ENCODE measurements around the gene DENND1C. TPM values are rescaled to one million over a fixed set of nuclear protein-coding genes. Genes with fewer than 3 reads are reported as not detected.

The DENND1C gene
- total RNA-seq, 1 donor from 2014 or later = not detected

GRCh38 chr19:6528544-6529121, 47.0 kb upstream of the DENND1C start:
- Mint-ChIP-seq H3K4me1 (ENCODE audit: unreplicated experiment) (peaks cover 22% of the 10 kb centered on the region), H3K27me3 (ENCODE audit: unreplicated experiment) (peaks cover 12% of the 10 kb centered on the region)

GRCh38 chr19:6527893-6528543, 46.4 kb upstream of the DENND1C start:
- Mint-ChIP-seq H3K9me3 (ENCODE audit: unreplicated experiment) (no peaks in the 10 kb centered on the region), H3K36me3 (ENCODE audit: unreplicated experiment) (no peaks in the 10 kb centered on the region), H3K4me1 (ENCODE audit: unreplicated experiment) (peaks cover 22% of the 10 kb centered on the region), H3K27ac (ENCODE audit: unreplicated experiment) (no peak overlapping the region), H3K4me3 (ENCODE audit: unreplicated experiment) (no peak overlapping the region), H3K27me3 (ENCODE audit: unreplicated experiment) (peaks cover 12% of the 10 kb centered on the region)
- DNase-seq (ENCODE audit: extremely low spot score, unreplicated experiment) = no peak
- TF ChIP-seq CTCF (IDR thresholded peaks at IDR 0.05) = no peak

More at GRCh38 chr19:6528544-6529121, 47.0 kb upstream of the DENND1C start:
- TF ChIP-seq CTCF (IDR thresholded peaks at IDR 0.05) = no peak
- Mint-ChIP-seq H3K27ac (ENCODE audit: unreplicated experiment) (no peak overlapping the region), H3K4me3 (ENCODE audit: unreplicated experiment) (no peak overlapping the region), H3K36me3 (ENCODE audit: unreplicated experiment) (no peaks in the 10 kb centered on the region), H3K9me3 (ENCODE audit: unreplicated experiment) (no peaks in the 10 kb centered on the region)
- no peak for DNase-seq (ENCODE audit: extremely low spot score, unreplicated experiment)

GRCh38 chr19:6524311-6524710, 42.7 kb upstream of the DENND1C start:
- H3K9me3 Mint-ChIP-seq (ENCODE audit: unreplicated experiment) = no peaks in the 10 kb centered on the region
- H3K4me3 Mint-ChIP-seq (ENCODE audit: unreplicated experiment) = no peak overlapping the region
- peaks cover 1% of the 10 kb centered on the region for H3K4me1 Mint-ChIP-seq (ENCODE audit: unreplicated experiment)
- no peaks in the 10 kb centered on the region for H3K36me3 Mint-ChIP-seq (ENCODE audit: unreplicated experiment)
- no peak for TF ChIP-seq CTCF (IDR thresholded peaks at IDR 0.05)
- H3K27me3 Mint-ChIP-seq (ENCODE audit: unreplicated experiment) = no peaks in the 10 kb centered on the region
- no peak for DNase-seq (ENCODE audit: extremely low spot score, unreplicated experiment)
- H3K27ac Mint-ChIP-seq (ENCODE audit: unreplicated experiment) = no peak overlapping the region

GRCh38 chr19:6522712-6523111, 41.1 kb upstream of the DENND1C start:
- Mint-ChIP-seq H3K27me3 (ENCODE audit: unreplicated experiment) (no peaks in the 10 kb centered on the region), H3K4me1 (ENCODE audit: unreplicated experiment) (peaks cover 4% of the 10 kb centered on the region), H3K4me3 (ENCODE audit: unreplicated experiment) (no peak overlapping the region), H3K36me3 (ENCODE audit: unreplicated experiment) (no peaks in the 10 kb centered on the region), H3K9me3 (ENCODE audit: unreplicated experiment) (no peaks in the 10 kb centered on the region), H3K27ac (ENCODE audit: unreplicated experiment) (no peak overlapping the region)
- no peak for TF ChIP-seq CTCF (IDR thresholded peaks at IDR 0.05)
- no peak for DNase-seq (ENCODE audit: extremely low spot score, unreplicated experiment)

GRCh38 chr19:6521718-6522646, 40.4 kb upstream of the DENND1C start:
- Mint-ChIP-seq H3K4me1 (ENCODE audit: unreplicated experiment) (peaks cover 8% of the 10 kb centered on the region), H3K36me3 (ENCODE audit: unreplicated experiment) (no peaks in the 10 kb centered on the region), H3K9me3 (ENCODE audit: unreplicated experiment) (no peaks in the 10 kb centered on the region), H3K4me3 (ENCODE audit: unreplicated experiment) (no peak overlapping the region), H3K27ac (ENCODE audit: unreplicated experiment) (no peak overlapping the region), H3K27me3 (ENCODE audit: unreplicated experiment) (no peaks in the 10 kb centered on the region)
- DNase-seq (ENCODE audit: extremely low spot score, unreplicated experiment) = no peak
- TF ChIP-seq CTCF (IDR thresholded peaks at IDR 0.05) = no peak
